ENCODE data around the gene TAS2R41.
"Not testable (repeated sequence)": the region's sequence is repeated elsewhere in the genome, so short reads cannot be mapped to it uniquely, and the experiment has no call there.

Gene TAS2R41

GRCh38 chr7:143456992-143457793 is 20.5 kb upstream of the TAS2R41 start:
- WGBS (ENCODE audit: insufficient coverage, insufficient read length) = no CpG with 5 or more reads among the region's 4 CpGs
- no peaks in the 10 kb centered on the region for H3K4me1 ChIP-seq (ENCODE audit: control insufficient read depth, insufficient read depth, low read length)
- peaks cover 1% of the 10 kb centered on the region; the same call in 1 of the 2 replicates for H3K9me3 ChIP-seq (ENCODE audit: control insufficient read depth, insufficient read depth, low read length)
- DNase-seq (ENCODE audit: low read depth, low spot score) = no peak
- no peaks in the 10 kb centered on the region for H3K27me3 ChIP-seq (ENCODE audit: control insufficient read depth, insufficient read depth, low read length)
- H3K36me3 ChIP-seq (ENCODE audit: control insufficient read depth, insufficient read depth, low read length) = no peaks in the 10 kb centered on the region
- no peak overlapping the region for H3K27ac ChIP-seq (ENCODE audit: low read length)
- no peak overlapping the region for H3K4me3 ChIP-seq (ENCODE audit: low read length)

DNA sequence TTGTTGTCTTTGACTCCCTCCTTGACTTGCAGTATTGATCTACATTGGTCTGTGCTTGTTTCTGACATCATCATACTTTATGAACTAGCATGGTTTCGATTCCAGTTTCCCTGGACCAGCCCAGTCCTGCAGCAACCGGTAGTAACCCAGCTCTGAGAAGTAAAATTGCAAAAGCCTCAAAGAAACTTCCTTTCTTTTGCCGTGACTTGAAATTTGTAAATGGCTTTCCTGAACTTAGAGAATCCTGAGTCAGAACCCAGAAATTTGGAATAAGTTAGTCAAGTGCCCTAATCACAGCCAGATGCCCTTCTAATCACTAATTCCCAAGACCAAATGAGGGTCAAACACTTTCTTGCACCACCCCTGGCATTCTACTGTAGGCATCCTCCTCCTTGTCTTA is 19.4 kb upstream of the TAS2R41 start:
- Histone ChIP-seq H3K36me3 (ENCODE audit: control insufficient read depth, insufficient read depth, low read length) (no peaks in the 10 kb centered on the region), H3K9me3 (ENCODE audit: control insufficient read depth, insufficient read depth, low read length) (peaks cover 1% of the 10 kb centered on the region; the same call in 1 of the 2 replicates), H3K4me1 (ENCODE audit: control insufficient read depth, insufficient read depth, low read length) (no peaks in the 10 kb centered on the region), H3K27me3 (ENCODE audit: control insufficient read depth, insufficient read depth, low read length) (no peaks in the 10 kb centered on the region), H3K27ac (ENCODE audit: low read length) (no peak overlapping the region), H3K4me3 (ENCODE audit: low read length) (no peak overlapping the region)
- no peak for DNase-seq (ENCODE audit: low read depth, low spot score)
- WGBS (ENCODE audit: insufficient coverage, insufficient read length) = no CpG with 5 or more reads among the region's 3 CpGs

- no peak overlapping the region for H3K27ac ChIP-seq (ENCODE audit: low read length)
- no peak for DNase-seq (ENCODE audit: low read depth, low spot score)
- H3K36me3 ChIP-seq (ENCODE audit: control insufficient read depth, insufficient read depth, low read length) = no peaks in the 10 kb centered on the region
- no peak overlapping the region for H3K4me3 ChIP-seq (ENCODE audit: low read length)
- H3K9me3 ChIP-seq (ENCODE audit: control insufficient read depth, insufficient read depth, low read length) = peaks cover 1% of the 10 kb centered on the region; the same call in 1 of the 2 replicates
- H3K27me3 ChIP-seq (ENCODE audit: control insufficient read depth, insufficient read depth, low read length) = no peaks in the 10 kb centered on the region
- WGBS (ENCODE audit: insufficient coverage, insufficient read length) = no CpG with 5 or more reads among the region's 3 CpGs
- H3K4me1 ChIP-seq (ENCODE audit: control insufficient read depth, insufficient read depth, low read length) = no peaks in the 10 kb centered on the region
Measured at GRCh38 chr7:143458681-143459080, 19.0 kb upstream of the TAS2R41 start.

- peaks cover 1% of the 10 kb centered on the region; the same call in 1 of the 2 replicates for H3K9me3 ChIP-seq (ENCODE audit: control insufficient read depth, insufficient read depth, low read length)
- H3K27ac ChIP-seq (ENCODE audit: low read length) = no peak overlapping the region
- WGBS (ENCODE audit: insufficient coverage, insufficient read length) = no CpG with 5 or more reads among the region's 1 CpG
- no peak for DNase-seq (ENCODE audit: low read depth, low spot score)
- H3K36me3 ChIP-seq (ENCODE audit: control insufficient read depth, insufficient read depth, low read length) = no peaks in the 10 kb centered on the region
- H3K27me3 ChIP-seq (ENCODE audit: control insufficient read depth, insufficient read depth, low read length) = no peaks in the 10 kb centered on the region
- H3K4me3 ChIP-seq (ENCODE audit: low read length) = no peak overlapping the region
- no peaks in the 10 kb centered on the region for H3K4me1 ChIP-seq (ENCODE audit: control insufficient read depth, insufficient read depth, low read length)
Measured at GRCh38 chr7:143459359-143459758, 18.3 kb upstream of the TAS2R41 start.

GRCh38 chr7:143460271-143460979 is 17.2 kb upstream of the TAS2R41 start:
- no peaks in the 10 kb centered on the region for H3K4me1 ChIP-seq (ENCODE audit: control insufficient read depth, insufficient read depth, low read length)
- no peaks in the 10 kb centered on the region for H3K27me3 ChIP-seq (ENCODE audit: control insufficient read depth, insufficient read depth, low read length)
- no peak overlapping the region for H3K27ac ChIP-seq (ENCODE audit: low read length)

GRCh38 chr7:143462045-143462444 is 15.6 kb upstream of the TAS2R41 start:
- Histone ChIP-seq H3K36me3 (ENCODE audit: control insufficient read depth, insufficient read depth, low read length) (no peaks in the 10 kb centered on the region), H3K4me3 (ENCODE audit: low read length) (no peak overlapping the region), H3K4me1 (ENCODE audit: control insufficient read depth, insufficient read depth, low read length) (no peaks in the 10 kb centered on the region), H3K27me3 (ENCODE audit: control insufficient read depth, insufficient read depth, low read length) (no peaks in the 10 kb centered on the region), H3K27ac (ENCODE audit: low read length) (no peak overlapping the region), H3K9me3 (ENCODE audit: control insufficient read depth, insufficient read depth, low read length) (peaks cover 1% of the 10 kb centered on the region; the same call in 1 of the 2 replicates)
- DNase-seq (ENCODE audit: low read depth, low spot score) = no peak
- no CpG with 5 or more reads among the region's 3 CpGs for WGBS (ENCODE audit: insufficient coverage, insufficient read length)

More at GRCh38 chr7:143460271-143460979, 17.2 kb upstream of the TAS2R41 start:
- Histone ChIP-seq H3K4me3 (ENCODE audit: low read length) (no peak overlapping the region), H3K9me3 (ENCODE audit: control insufficient read depth, insufficient read depth, low read length) (peaks cover 1% of the 10 kb centered on the region; the same call in 1 of the 2 replicates), H3K36me3 (ENCODE audit: control insufficient read depth, insufficient read depth, low read length) (no peaks in the 10 kb centered on the region)
- WGBS (ENCODE audit: insufficient coverage, insufficient read length) = no CpG with 5 or more reads among the region's 4 CpGs
- DNase-seq (ENCODE audit: low read depth, low spot score) = no peak

- no peaks in the 10 kb centered on the region for H3K27me3 ChIP-seq (ENCODE audit: control insufficient read depth, insufficient read depth, low read length)
- H3K4me3 ChIP-seq (ENCODE audit: low read length) = no peak overlapping the region
- no peaks in the 10 kb centered on the region for H3K4me1 ChIP-seq (ENCODE audit: control insufficient read depth, insufficient read depth, low read length)
- DNase-seq (ENCODE audit: low read depth, low spot score) = no peak
- H3K9me3 ChIP-seq (ENCODE audit: control insufficient read depth, insufficient read depth, low read length) = peaks cover 1% of the 10 kb centered on the region; the same call in 1 of the 2 replicates
- no peaks in the 10 kb centered on the region for H3K36me3 ChIP-seq (ENCODE audit: control insufficient read depth, insufficient read depth, low read length)
- no peak overlapping the region for H3K27ac ChIP-seq (ENCODE audit: low read length)
Measured at GRCh38 chr7:143463556-143463955, 14.1 kb upstream of the TAS2R41 start.

GRCh38 chr7:143463957-143464356 is 13.7 kb upstream of the TAS2R41 start:
- Histone ChIP-seq H3K9me3 (ENCODE audit: control insufficient read depth, insufficient read depth, low read length) (peaks cover 1% of the 10 kb centered on the region; the same call in 1 of the 2 replicates), H3K4me1 (ENCODE audit: control insufficient read depth, insufficient read depth, low read length) (no peaks in the 10 kb centered on the region), H3K4me3 (ENCODE audit: low read length) (no peak overlapping the region), H3K27me3 (ENCODE audit: control insufficient read depth, insufficient read depth, low read length) (no peaks in the 10 kb centered on the region), H3K27ac (ENCODE audit: low read length) (no peak overlapping the region), H3K36me3 (ENCODE audit: control insufficient read depth, insufficient read depth, low read length) (no peaks in the 10 kb centered on the region)
- DNase-seq (ENCODE audit: low read depth, low spot score) = no peak
- no CpG with 5 or more reads among the region's 1 CpG for WGBS (ENCODE audit: insufficient coverage, insufficient read length)

- H3K4me3 ChIP-seq (ENCODE audit: low read length) = no peak overlapping the region
- no peaks in the 10 kb centered on the region for H3K27me3 ChIP-seq (ENCODE audit: control insufficient read depth, insufficient read depth, low read length)
- H3K36me3 ChIP-seq (ENCODE audit: control insufficient read depth, insufficient read depth, low read length) = no peaks in the 10 kb centered on the region
- H3K27ac ChIP-seq (ENCODE audit: low read length) = no peak overlapping the region
- no peaks in the 10 kb centered on the region for H3K9me3 ChIP-seq (ENCODE audit: control insufficient read depth, insufficient read depth, low read length)
- no peaks in the 10 kb centered on the region for H3K4me1 ChIP-seq (ENCODE audit: control insufficient read depth, insufficient read depth, low read length)
- DNase-seq (ENCODE audit: low read depth, low spot score) = no peak
- WGBS (ENCODE audit: insufficient coverage, insufficient read length) = no CpG with 5 or more reads among the region's 1 CpG
Measured at GRCh38 chr7:143467724-143468123, 9.9 kb upstream of the TAS2R41 start.

DNA sequence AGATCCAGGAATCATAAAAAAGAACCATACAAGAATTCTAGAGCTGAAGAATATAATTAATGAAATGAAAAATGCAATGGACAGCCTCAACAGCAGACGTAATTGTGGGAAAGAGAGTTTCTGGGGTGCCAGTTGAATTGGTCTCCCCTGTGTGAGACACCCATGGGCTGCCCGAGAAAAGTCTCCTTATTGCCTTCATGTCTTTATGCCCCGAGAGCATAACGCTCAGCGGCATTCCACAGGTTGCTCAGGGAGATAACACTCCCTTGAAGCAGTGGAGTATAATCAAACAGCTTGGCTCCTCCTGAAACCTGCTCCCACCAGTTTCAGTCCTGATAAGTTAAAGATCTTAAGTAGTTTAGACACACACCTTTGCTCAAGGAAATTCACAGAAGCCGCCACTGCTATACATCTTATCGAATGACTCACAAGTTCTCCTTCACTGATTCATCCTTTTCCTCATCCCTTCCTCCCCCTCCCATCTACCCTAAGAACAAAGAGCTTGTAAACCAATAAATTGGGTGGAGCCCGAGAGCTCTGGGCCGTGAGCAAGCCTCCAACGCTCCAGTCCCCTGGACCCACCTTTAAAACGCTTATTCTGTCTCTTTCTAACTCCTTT is 5.5 kb upstream of the TAS2R41 start:
- not testable (repeated sequence) for H3K4me3 ChIP-seq (ENCODE audit: low read length); H3K9me3 ChIP-seq (ENCODE audit: control insufficient read depth, insufficient read depth, low read length); H3K4me1 ChIP-seq (ENCODE audit: control insufficient read depth, insufficient read depth, low read length); H3K27me3 ChIP-seq (ENCODE audit: control insufficient read depth, insufficient read depth, low read length); H3K27ac ChIP-seq (ENCODE audit: low read length); H3K36me3 ChIP-seq (ENCODE audit: control insufficient read depth, insufficient read depth, low read length); DNase-seq (ENCODE audit: low read depth, low spot score)
- no CpG with 5 or more reads among the region's 11 CpGs for WGBS (ENCODE audit: insufficient coverage, insufficient read length)

Data from iPS DF 6.9 (cell line).